CD14-positive monocyte (primary cell): ENCODE measurements around the gene ZNF385C. TPM values are rescaled to one million over a fixed set of nuclear protein-coding genes. Genes with fewer than 3 reads are reported as not detected.

Experiments used
- DNase-seq, 3 donors: peaks; one replicate each; pipeline ENCODE4 v3.0.0-alpha.2; 2011 to 2022
- H2AFZ ChIP-seq: 2 replicates; pipeline ENCODE4 v1.6.0; 2012; ENCODE audit warnings: mild to moderate bottlenecking, low read depth, low read length, inconsistent platforms; ENCODE audit not compliant: insufficient read depth, poor library complexity, severe bottlenecking
- H3K27ac ChIP-seq, 2 donors: 1 replicate in 1 of 2; 2 replicates in 1 of 2; pipeline ENCODE4 v1.5.1; 2012 to 2013; ENCODE audit warnings: low read length in 2 of 2, control low read depth in 1 of 2, inconsistent platforms in 1 of 2, low read depth in 1 of 2, mild to moderate bottlenecking in 1 of 2
- H3K27me3 ChIP-seq, 2 donors: one replicate each; pipeline versions ENCODE4 v1.6.0 to v1.6.1; 2011 to 2013; ENCODE audit warnings: low read length in 2 of 2; ENCODE audit not compliant: control insufficient read depth in 2 of 2, insufficient read depth in 2 of 2
- H3K36me3 ChIP-seq, 2 donors: replicated peaks in 1 of 2; 1 replicate in 1 of 2; 2 replicates in 1 of 2; pipeline versions ENCODE4 v1.5.1 to v1.6.1; 2012 to 2013; ENCODE audit warnings: low read length in 2 of 2, control low read depth in 1 of 2, inconsistent platforms in 1 of 2, mild to moderate bottlenecking in 1 of 2; ENCODE audit not compliant: insufficient read depth in 2 of 2, control insufficient read depth in 1 of 2
- H3K4me1 ChIP-seq, 2 donors: 1 replicate in 1 of 2; 2 replicates in 1 of 2; pipeline versions ENCODE4 v1.5.1 to v1.6.1; 2012 to 2013; ENCODE audit warnings: low read length in 2 of 2, control low read depth in 1 of 2, inconsistent platforms in 1 of 2, mild to moderate bottlenecking in 1 of 2, moderate library complexity in 1 of 2; ENCODE audit not compliant: insufficient read depth in 2 of 2, control insufficient read depth in 1 of 2
- H3K4me2 ChIP-seq: replicated peaks from 2 replicates; pipeline ENCODE3; 2012; ENCODE audit warnings: low read length, moderate library complexity, mild to moderate bottlenecking; ENCODE audit not compliant: poor library complexity, severe bottlenecking; ENCODE audit errors: extremely low read depth
- H3K4me3 ChIP-seq, 3 experiments: fragments of 200-600 bp in 1 of 3; sonication (generic) in 1 of 3; replicated peaks in 1 of 3; 1 replicate in 2 of 3; 2 replicates in 1 of 3; pipeline ENCODE4 v1.5.1; 2011 to 2013; ENCODE audit warnings: low read length in 3 of 3, mild to moderate bottlenecking in 3 of 3, control low read depth in 2 of 3, low read depth in 2 of 3, inconsistent platforms in 1 of 3, moderate library complexity in 1 of 3
- H3K79me2 ChIP-seq: 2 replicates; pipeline ENCODE4 v1.6.0; 2012; ENCODE audit warnings: mild to moderate bottlenecking, control low read depth, inconsistent platforms, low read length, moderate library complexity; ENCODE audit not compliant: insufficient read depth
- H3K9ac ChIP-seq: 2 replicates; pipeline ENCODE4 v1.6.0; 2017; ENCODE audit warnings: low read length, mild to moderate bottlenecking; ENCODE audit not compliant: insufficient read depth, poor library complexity, severe bottlenecking
- H3K9me3 ChIP-seq, 2 donors: replicated peaks in 1 of 2; 1 replicate in 1 of 2; 2 replicates in 1 of 2; pipeline versions ENCODE4 v1.5.1 to v1.6.1; 2012 to 2013; ENCODE audit warnings: low read length in 2 of 2, control low read depth in 1 of 2; ENCODE audit not compliant: control insufficient read depth in 1 of 2, insufficient read depth in 1 of 2
- H4K20me1 ChIP-seq: 2 replicates; pipeline ENCODE4 v1.6.0; 2012; ENCODE audit warnings: mild to moderate bottlenecking, low read length, control low read depth, moderate library complexity; ENCODE audit not compliant: insufficient read depth
- H3K27ac Mint-ChIP-seq, 7 donors: one replicate each; pipeline ENCODE4 v1.8.0; 2020; ENCODE audit warnings: mild to moderate bottlenecking in 7 of 7, mixed read lengths in 7 of 7, moderate library complexity in 6 of 7, inconsistent platforms in 2 of 7
- H3K27me3 Mint-ChIP-seq, 3 donors: one replicate each; pipeline ENCODE4 v1.8.0; 2021 to 2022; ENCODE audit warnings: low read depth in 3 of 3, mild to moderate bottlenecking in 3 of 3, mixed read lengths in 3 of 3, moderate library complexity in 3 of 3, inconsistent platforms in 1 of 3
- H3K36me3 Mint-ChIP-seq, 2 donors: one replicate each; pipeline ENCODE4 v1.8.0; 2020; ENCODE audit warnings: mixed read lengths in 2 of 2, inconsistent platforms in 1 of 2, mild to moderate bottlenecking in 1 of 2
- H3K4me1 Mint-ChIP-seq: one replicate; pipeline ENCODE4 v1.8.0; 2020; ENCODE audit warnings: mild to moderate bottlenecking, mixed read lengths
- H3K4me3 Mint-ChIP-seq, 2 donors: one replicate each; pipeline ENCODE4 v1.8.0; 2020; ENCODE audit warnings: mild to moderate bottlenecking in 2 of 2, mixed read lengths in 2 of 2, moderate library complexity in 1 of 2
- H3K9me3 Mint-ChIP-seq, 7 donors: one replicate each; pipeline ENCODE4 v1.8.0; 2020 to 2022; ENCODE audit warnings: mixed read lengths in 7 of 7, mild to moderate bottlenecking in 6 of 7, moderate library complexity in 6 of 7, inconsistent platforms in 2 of 7
- WGBS: methylation state at CpG from one replicate; pipeline ENCODE4 v1.1.5; 2013; ENCODE audit warnings: missing lambda C conversion rate; ENCODE audit not compliant: insufficient coverage; 5-methylcytosine and 5-hydroxymethylcytosine counted together
- intact Hi-C, 2 donors: fragments of 100-400 bp; cut with micrococcal nuclease; formaldehyde crosslinking; loops; one replicate each; pipeline versions ENCODE4 v1.15.0 to v1.15.1; 2023
- polyA plus RNA-seq, 3 donors: library from polyadenylated mRNA; depleted of rRNA in 1 of 3; unstranded in 2 of 3; stranded (reverse) in 1 of 3; fragments of 300-500 nt in 2 of 3; fragments of >200 nt in 1 of 3; fragmentation: Illumina TruSeq in 2 of 3; gene quantifications; 1 replicate in 2 of 3; 2 replicates in 1 of 3; pipeline ENCODE4 v1.2.3, GENCODE V29; 2012 to 2021
- TF ChIP-seq, protein P1 (sequence below): fragments of 200-600 bp; IDR thresholded peaks from one replicate; pipeline ENCODE4 v1.8.0; 2022; ENCODE audit warnings: antibody characterized with exemption, mild to moderate bottlenecking

Gene ZNF385C
- polyA plus RNA-seq, 3 donors = 0.09 to 0.55 TPM; not detected in 1

DNA sequence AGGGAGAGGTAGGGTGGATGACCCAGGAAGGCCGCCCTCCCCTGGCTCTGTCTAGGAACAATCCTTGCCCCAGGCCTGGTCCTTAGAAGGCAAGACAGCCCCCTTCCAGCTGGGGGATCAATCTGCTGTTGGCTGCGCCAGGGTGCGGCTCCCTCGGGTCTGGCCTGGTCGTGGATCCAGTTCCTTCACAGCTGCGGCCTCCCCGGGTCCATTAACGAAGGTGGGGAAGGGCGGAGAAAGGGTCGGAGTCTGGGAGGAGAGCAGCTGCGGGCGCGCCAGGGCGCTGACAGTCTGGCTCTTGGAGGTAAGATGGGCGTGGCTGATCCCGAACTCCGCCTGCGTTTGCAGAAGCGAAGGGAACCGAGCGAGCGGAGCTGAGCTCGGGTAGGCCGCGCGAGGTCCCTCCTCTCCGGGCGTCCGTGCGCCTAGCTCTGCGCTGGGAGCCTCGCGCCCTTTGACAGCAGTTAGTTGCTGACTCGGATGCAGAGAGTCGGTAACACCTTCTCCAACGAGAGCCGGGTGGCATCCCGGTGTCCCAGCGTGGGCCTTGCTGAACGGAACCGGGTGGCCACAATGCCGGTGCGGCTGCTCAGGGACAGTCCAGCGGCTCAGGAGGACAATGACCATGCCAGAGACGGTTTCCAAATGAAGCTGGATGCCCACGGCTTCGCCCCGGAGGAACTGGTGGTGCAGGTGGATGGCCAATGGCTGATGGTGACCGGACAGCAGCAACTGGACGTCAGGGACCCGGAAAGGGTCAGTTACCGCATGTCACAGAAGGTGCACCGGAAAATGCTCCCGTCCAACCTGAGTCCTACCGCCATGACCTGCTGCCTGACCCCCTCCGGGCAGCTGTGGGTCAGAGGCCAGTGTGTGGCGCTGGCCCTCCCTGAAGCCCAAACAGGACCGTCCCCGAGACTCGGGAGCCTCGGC, 24.4 kb upstream of the ZNF385C start, which contains the start of gene HSPB9:
HSPB9 (plus strand) TSS at position 434 of the 933 bp plus-strand sequence; CDS start at position 481, 47 bp downstream.
- Mint-ChIP-seq H3K4me3 (no peak within 1 kb of the TSS), H3K36me3 (peaks cover 39 to 52% of the 10 kb centered on the region in 2 donors), H3K27ac (peak within 1 kb of the TSS in 3 of 7 donors; percentile 35 to 91 (median 84)), H3K27me3 (no peaks in the 10 kb centered on the region), H3K9me3 (no peaks in the 10 kb centered on the region), H3K4me1 (peaks cover 16% of the 10 kb centered on the region)
- WGBS = 92% methylated on average over 53 of the region's 61 CpGs
- intact Hi-C loops = no loop called here
- peaks cover 28% of the 10 kb centered on the region for H4K20me1 ChIP-seq
- no peaks in the 10 kb centered on the region for H3K9me3 ChIP-seq
- H3K4me1 ChIP-seq = peaks cover 9 to 16% of the 10 kb centered on the region in 2 donors
- H3K4me3 ChIP-seq = no peak within 1 kb of the TSS
- no peaks in the 10 kb centered on the region for H3K79me2 ChIP-seq
- H3K27me3 ChIP-seq = no peaks in the 10 kb centered on the region
- no peak within 1 kb of the TSS for H3K9ac ChIP-seq
- no peak within 1 kb of the TSS for H3K27ac ChIP-seq
- no peak for DNase-seq
- H3K36me3 ChIP-seq = peaks cover 34 to 35% of the 10 kb centered on the region in 2 donors
- H3K4me2 ChIP-seq = peak within 1 kb of the TSS; percentile 94
- H2AFZ ChIP-seq = peak within 1 kb of the TSS; percentile 87
- TF ChIP-seq, protein P1, sequence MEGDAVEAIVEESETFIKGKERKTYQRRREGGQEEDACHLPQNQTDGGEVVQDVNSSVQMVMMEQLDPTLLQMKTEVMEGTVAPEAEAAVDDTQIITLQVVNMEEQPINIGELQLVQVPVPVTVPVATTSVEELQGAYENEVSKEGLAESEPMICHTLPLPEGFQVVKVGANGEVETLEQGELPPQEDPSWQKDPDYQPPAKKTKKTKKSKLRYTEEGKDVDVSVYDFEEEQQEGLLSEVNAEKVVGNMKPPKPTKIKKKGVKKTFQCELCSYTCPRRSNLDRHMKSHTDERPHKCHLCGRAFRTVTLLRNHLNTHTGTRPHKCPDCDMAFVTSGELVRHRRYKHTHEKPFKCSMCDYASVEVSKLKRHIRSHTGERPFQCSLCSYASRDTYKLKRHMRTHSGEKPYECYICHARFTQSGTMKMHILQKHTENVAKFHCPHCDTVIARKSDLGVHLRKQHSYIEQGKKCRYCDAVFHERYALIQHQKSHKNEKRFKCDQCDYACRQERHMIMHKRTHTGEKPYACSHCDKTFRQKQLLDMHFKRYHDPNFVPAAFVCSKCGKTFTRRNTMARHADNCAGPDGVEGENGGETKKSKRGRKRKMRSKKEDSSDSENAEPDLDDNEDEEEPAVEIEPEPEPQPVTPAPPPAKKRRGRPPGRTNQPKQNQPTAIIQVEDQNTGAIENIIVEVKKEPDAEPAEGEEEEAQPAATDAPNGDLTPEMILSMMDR = no peak

DNA sequence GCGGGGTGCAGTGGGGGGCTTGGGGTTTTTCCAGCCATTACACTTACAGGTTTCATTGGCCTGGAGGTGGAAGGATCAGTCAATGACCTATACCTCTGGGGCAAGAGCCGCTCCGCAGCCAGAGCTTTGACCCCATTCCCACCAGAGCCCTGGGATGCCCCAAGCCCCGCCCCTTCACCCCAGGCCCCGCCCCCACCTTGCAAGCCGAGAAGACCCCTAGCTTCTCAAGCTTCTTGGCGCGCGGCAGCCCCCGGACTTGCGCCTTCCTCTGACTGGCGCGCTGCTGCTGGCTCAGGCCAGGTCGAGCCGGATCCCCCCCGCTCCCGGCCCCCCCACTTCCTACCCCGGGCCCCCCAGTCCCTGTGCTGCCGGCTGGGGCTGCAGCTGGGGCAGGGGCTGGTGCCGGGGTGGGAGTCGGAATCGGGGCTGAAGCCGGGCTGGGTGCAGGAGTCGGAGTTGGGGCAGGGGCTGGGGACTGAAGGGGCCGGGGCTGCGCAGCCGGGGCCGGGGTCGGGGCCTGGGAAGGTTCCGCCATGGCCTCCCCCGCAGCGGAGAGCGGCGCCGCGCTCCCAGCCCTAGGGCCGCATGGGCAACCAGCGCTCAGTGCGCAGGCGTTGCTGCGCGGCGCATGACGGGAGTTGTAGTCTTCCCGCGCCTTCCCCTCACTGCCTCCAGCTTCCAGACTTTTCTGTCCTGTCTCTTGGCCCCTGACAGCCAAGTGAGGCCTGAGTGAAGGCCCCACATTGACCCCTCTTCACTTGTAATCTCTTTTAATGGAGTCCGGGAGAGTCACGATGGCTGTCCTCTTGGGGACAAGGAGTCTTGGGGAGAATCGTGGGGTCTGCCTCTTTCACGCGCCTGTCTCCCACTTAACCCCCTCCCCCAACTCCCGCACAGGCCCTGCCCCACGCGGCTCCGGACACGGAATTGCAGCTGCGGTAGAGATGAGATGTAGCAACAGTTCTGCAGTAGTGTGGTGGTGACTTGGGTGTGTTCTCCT, 22.8 kb upstream of the ZNF385C start, which contains the start of gene KAT2A:
KAT2A (minus strand) TSS at position 598 of the 1,000 bp plus-strand sequence; CDS start at position 535, 63 bp downstream.
- H3K4me3 Mint-ChIP-seq = peak within 1 kb of the TSS; percentile 54 to 57
- H3K9ac ChIP-seq = peak within 1 kb of the TSS; percentile 54
- H4K20me1 ChIP-seq = peaks cover 14% of the 10 kb centered on the region
- H3K36me3 Mint-ChIP-seq = peaks cover 31 to 42% of the 10 kb centered on the region in 2 donors
- intact Hi-C loops = no loop called here
- peak within 1 kb of the TSS; percentile 41 to 78 (median 42) for H3K4me3 ChIP-seq
- H3K4me1 ChIP-seq = peaks cover 9 to 16% of the 10 kb centered on the region in 2 donors
- no peaks in the 10 kb centered on the region for H3K27me3 ChIP-seq
- no peak within 1 kb of the TSS for H3K27ac ChIP-seq
- H3K4me1 Mint-ChIP-seq = peaks cover 22% of the 10 kb centered on the region
- peaks cover 20% of the 10 kb centered on the region in 2 donors for H3K36me3 ChIP-seq
- H3K27ac Mint-ChIP-seq = peak within 1 kb of the TSS in 4 of 7 donors; percentile 68 to 91 (median 80)
- 0% methylated on average over 22 of the region's 57 CpGs for WGBS
- H3K9me3 ChIP-seq = no peaks in the 10 kb centered on the region
- H3K9me3 Mint-ChIP-seq = no peaks in the 10 kb centered on the region
- no peaks in the 10 kb centered on the region for H3K79me2 ChIP-seq
- TF ChIP-seq, protein P1 = no peak
- no peaks in the 10 kb centered on the region for H3K27me3 Mint-ChIP-seq
- peak within 1 kb of the TSS; percentile 94 for H3K4me2 ChIP-seq
- peak; percentile 57 to 75 (median 70) for DNase-seq
- H2AFZ ChIP-seq = peak within 1 kb of the TSS; percentile 87
